ENCODE measurements around the gene UPF3B.
"Not testable (repeated sequence)": the region's sequence is repeated elsewhere in the genome, so short reads cannot be mapped to it uniquely, and the experiment has no call there.

UPF3B gene

GRCh38 chrX:119852382-119853353 is at the start of gene UPF3B:
UPF3B (minus strand) TSS chrX:119852963; CDS start chrX:119852928, 35 bp downstream.
- H3K4me1 ChIP-seq: peaks cover 15% of the 10 kb centered on the region
- peak within 1 kb of the TSS; percentile 88 for H3K9ac ChIP-seq
- H3K9me3 ChIP-seq: no peaks in the 10 kb centered on the region
- no peak for TF ChIP-seq Cebpa-rat (IDR thresholded peaks at IDR 0.05)
- H3K4me3 ChIP-seq: peak within 1 kb of the TSS; percentile 80
- H3K27ac ChIP-seq: peak within 1 kb of the TSS; percentile 87
- no peaks in the 10 kb centered on the region for H3K27me3 ChIP-seq
- peak within 1 kb of the TSS; percentile 73 for H3K4me2 ChIP-seq
- H3K36me3 ChIP-seq: peaks cover 22% of the 10 kb centered on the region
- no peaks in the 10 kb centered on the region for H4K20me1 ChIP-seq

- TF ChIP-seq Cebpa-rat (IDR thresholded peaks at IDR 0.05): no peak
- Histone ChIP-seq H3K4me1 (no peaks in the 10 kb centered on the region), H3K27me3 (no peaks in the 10 kb centered on the region), H3K27ac (no peak overlapping the region), H3K36me3 (no peaks in the 10 kb centered on the region), H3K4me3 (no peak overlapping the region), H3K4me2 (no peak overlapping the region), H3K9ac (no peak overlapping the region), H4K20me1 (no peaks in the 10 kb centered on the region), H3K9me3 (no peaks in the 10 kb centered on the region)
These were observed 48.2 kb upstream of the UPF3B start for GRCh38 chrX:119900976-119901375.

DNA sequence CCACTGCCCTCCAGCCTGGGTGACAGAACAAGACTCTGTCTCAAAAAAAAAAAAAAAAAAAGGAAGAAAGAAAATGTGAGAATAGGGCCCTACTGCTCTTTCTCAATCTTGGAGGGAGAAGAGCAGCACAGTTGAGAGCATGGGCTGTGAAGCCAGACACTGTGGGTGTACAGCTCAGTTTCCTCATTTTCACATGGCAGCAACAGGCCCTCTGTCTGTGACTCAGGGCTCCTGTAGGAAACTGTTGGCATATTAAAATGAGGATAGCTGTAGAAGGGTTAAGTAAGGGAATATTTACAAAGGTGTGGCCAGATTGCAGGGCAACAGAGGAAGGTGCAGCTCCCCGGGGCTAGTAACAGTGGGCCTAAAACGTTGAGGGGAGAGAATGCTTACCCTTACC is 46.4 kb upstream of the UPF3B start:
- H3K4me1 ChIP-seq: no peaks in the 10 kb centered on the region
- TF ChIP-seq Cebpa-rat (IDR thresholded peaks at IDR 0.05): no peak
- no peak overlapping the region for H3K27ac ChIP-seq
- no peak overlapping the region for H3K9ac ChIP-seq
- no peak overlapping the region for H3K4me2 ChIP-seq
- H3K9me3 ChIP-seq: no peaks in the 10 kb centered on the region
- H3K36me3 ChIP-seq: no peaks in the 10 kb centered on the region
- H4K20me1 ChIP-seq: no peaks in the 10 kb centered on the region
- no peaks in the 10 kb centered on the region for H3K27me3 ChIP-seq
- no peak overlapping the region for H3K4me3 ChIP-seq

- Histone ChIP-seq H3K4me1 (no peaks in the 10 kb centered on the region), H3K9ac (no peak within 1 kb of the TSS), H3K36me3 (no peaks in the 10 kb centered on the region), H3K4me2 (no peak within 1 kb of the TSS), H3K9me3 (no peaks in the 10 kb centered on the region), H3K27me3 (no peaks in the 10 kb centered on the region), H3K4me3 (no peak within 1 kb of the TSS), H4K20me1 (no peaks in the 10 kb centered on the region), H3K27ac (no peak within 1 kb of the TSS)
- no peak for TF ChIP-seq Cebpa-rat (IDR thresholded peaks at IDR 0.05)
These were observed 43.1 kb upstream of the UPF3B start, which contains the start of gene AKAP14 for GRCh38 chrX:119895843-119896326. AKAP14 (plus strand) TSS chrX:119895893; CDS start chrX:119903224, 7,331 bp downstream.

GRCh38 chrX:119891961-119892692 is 39.4 kb upstream of the UPF3B start:
- not testable (repeated sequence) for H3K4me1 ChIP-seq, H3K9ac ChIP-seq, H4K20me1 ChIP-seq, H3K36me3 ChIP-seq, H3K9me3 ChIP-seq, H3K4me3 ChIP-seq, H3K27ac ChIP-seq, H3K4me2 ChIP-seq
- peaks cover 11% of the 10 kb centered on the region; the same call in 1 of the 2 replicates for H3K27me3 ChIP-seq

- H3K4me3 ChIP-seq, H3K27ac ChIP-seq, H4K20me1 ChIP-seq, H3K36me3 ChIP-seq, H3K4me2 ChIP-seq, H3K4me1 ChIP-seq, H3K9me3 ChIP-seq, H3K9ac ChIP-seq: not testable (repeated sequence)
- peaks cover 11% of the 10 kb centered on the region; the same call in 1 of the 2 replicates for H3K27me3 ChIP-seq
These were observed 37.9 kb upstream of the UPF3B start for GRCh38 chrX:119890626-119891025.

DNA sequence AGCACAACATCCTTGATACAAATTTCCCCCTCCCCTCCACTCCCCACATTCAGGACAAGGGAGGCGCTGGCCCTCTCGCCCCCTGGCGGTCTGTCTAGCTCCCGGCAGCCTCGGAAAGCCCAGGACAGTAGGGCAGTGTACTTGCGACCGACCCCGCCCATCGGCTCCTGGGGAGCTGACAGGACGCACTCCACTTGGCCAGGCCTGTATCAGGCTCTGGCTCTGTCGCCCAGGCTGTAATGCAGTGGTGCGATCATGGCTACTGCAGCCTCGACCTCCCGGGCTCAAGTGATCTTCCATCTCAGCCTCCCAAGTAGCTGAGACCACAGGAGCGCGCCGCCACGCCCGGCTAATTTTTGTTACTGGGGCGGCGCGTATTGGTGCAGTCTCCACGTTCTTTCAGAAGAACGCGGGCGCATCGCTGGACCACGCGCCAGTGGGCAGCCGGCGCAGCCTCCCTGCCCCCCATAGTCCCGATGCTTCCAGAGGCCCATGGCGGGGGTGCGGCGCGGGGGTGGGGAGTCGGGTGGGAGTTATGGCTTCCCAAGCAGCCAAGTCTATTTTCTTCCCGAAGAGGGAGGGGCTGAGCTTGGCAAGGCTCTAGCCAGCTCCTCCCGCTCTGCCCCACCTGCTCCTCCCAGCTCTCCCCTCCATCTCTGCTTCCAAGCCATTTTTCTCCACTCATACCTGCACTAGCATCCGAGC is 35.1 kb upstream of the UPF3B start:
- H3K4me2 ChIP-seq: peak overlapping the region; percentile 53
- peak overlapping the region; percentile 46; the same call in 1 of the 2 replicates for H3K4me3 ChIP-seq
- H3K27me3 ChIP-seq: peaks cover 11% of the 10 kb centered on the region; the same call in 1 of the 2 replicates
- no peak overlapping the region for H3K27ac ChIP-seq
- no peak for TF ChIP-seq Cebpa-rat (IDR thresholded peaks at IDR 0.05)
- no peaks in the 10 kb centered on the region for H3K4me1 ChIP-seq
- H3K9ac ChIP-seq: no peak overlapping the region
- no peaks in the 10 kb centered on the region for H3K36me3 ChIP-seq
- no peaks in the 10 kb centered on the region for H4K20me1 ChIP-seq
- H3K9me3 ChIP-seq: peaks cover 7% of the 10 kb centered on the region; the same call in 1 of the 2 replicates

- Histone ChIP-seq H3K9me3 (peaks cover 7% of the 10 kb centered on the region; the same call in 1 of the 2 replicates), H4K20me1 (no peaks in the 10 kb centered on the region), H3K9ac (no peak overlapping the region), H3K4me1 (peaks cover under 1% of the 10 kb centered on the region; the same call in 1 of the 2 replicates), H3K4me2 (no peak overlapping the region), H3K36me3 (no peaks in the 10 kb centered on the region), H3K4me3 (no peak overlapping the region), H3K27ac (no peak overlapping the region), H3K27me3 (peaks cover 11% of the 10 kb centered on the region; the same call in 1 of the 2 replicates)
- TF ChIP-seq Cebpa-rat (IDR thresholded peaks at IDR 0.05): no peak
These were observed 33.0 kb upstream of the UPF3B start for GRCh38 chrX:119885554-119886428.
